ENCODE measurements around the gene UNC5A.

DNA sequence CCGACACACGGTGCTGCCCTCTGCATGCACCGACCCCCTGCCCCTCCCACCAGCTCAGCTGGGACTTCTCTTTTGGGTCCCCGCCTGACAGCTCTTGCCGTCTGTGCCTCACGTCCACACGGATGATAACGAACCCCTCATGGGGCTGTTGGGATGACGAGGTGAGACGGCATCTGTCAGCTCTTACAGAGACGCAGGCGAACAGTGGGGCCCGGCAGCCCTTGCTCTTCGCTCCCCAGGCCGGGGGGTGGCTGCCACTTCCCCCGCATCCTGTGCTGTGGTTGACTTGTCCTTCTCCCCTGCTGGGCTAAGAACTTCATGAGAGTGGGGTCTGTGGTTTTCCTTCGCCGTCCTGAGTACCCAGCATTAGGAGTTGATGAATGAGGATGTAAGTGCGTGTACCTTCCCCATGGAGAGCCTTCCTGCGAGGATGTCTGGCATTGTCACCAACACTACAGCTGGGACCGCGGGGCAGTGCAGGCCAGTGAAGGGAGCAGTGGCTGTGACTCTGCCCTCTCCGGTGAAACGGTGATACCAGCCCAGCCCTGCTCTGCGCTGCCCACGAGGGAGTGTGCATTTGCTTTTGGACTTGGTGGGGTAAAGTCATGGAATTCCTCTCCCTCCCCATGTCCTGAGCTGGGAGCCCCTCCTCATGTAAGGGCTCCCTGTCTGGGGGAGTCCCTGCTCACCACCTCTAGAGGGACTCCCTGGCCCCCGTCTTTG lies 65.6 kb downstream of the UNC5A start:
- TF ChIP-seq, protein P1, sequence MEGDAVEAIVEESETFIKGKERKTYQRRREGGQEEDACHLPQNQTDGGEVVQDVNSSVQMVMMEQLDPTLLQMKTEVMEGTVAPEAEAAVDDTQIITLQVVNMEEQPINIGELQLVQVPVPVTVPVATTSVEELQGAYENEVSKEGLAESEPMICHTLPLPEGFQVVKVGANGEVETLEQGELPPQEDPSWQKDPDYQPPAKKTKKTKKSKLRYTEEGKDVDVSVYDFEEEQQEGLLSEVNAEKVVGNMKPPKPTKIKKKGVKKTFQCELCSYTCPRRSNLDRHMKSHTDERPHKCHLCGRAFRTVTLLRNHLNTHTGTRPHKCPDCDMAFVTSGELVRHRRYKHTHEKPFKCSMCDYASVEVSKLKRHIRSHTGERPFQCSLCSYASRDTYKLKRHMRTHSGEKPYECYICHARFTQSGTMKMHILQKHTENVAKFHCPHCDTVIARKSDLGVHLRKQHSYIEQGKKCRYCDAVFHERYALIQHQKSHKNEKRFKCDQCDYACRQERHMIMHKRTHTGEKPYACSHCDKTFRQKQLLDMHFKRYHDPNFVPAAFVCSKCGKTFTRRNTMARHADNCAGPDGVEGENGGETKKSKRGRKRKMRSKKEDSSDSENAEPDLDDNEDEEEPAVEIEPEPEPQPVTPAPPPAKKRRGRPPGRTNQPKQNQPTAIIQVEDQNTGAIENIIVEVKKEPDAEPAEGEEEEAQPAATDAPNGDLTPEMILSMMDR (IDR thresholded peaks at IDR 0.05; ENCODE audit: insufficient read depth, low read length): no peak
- TF ChIP-seq, protein P2, sequence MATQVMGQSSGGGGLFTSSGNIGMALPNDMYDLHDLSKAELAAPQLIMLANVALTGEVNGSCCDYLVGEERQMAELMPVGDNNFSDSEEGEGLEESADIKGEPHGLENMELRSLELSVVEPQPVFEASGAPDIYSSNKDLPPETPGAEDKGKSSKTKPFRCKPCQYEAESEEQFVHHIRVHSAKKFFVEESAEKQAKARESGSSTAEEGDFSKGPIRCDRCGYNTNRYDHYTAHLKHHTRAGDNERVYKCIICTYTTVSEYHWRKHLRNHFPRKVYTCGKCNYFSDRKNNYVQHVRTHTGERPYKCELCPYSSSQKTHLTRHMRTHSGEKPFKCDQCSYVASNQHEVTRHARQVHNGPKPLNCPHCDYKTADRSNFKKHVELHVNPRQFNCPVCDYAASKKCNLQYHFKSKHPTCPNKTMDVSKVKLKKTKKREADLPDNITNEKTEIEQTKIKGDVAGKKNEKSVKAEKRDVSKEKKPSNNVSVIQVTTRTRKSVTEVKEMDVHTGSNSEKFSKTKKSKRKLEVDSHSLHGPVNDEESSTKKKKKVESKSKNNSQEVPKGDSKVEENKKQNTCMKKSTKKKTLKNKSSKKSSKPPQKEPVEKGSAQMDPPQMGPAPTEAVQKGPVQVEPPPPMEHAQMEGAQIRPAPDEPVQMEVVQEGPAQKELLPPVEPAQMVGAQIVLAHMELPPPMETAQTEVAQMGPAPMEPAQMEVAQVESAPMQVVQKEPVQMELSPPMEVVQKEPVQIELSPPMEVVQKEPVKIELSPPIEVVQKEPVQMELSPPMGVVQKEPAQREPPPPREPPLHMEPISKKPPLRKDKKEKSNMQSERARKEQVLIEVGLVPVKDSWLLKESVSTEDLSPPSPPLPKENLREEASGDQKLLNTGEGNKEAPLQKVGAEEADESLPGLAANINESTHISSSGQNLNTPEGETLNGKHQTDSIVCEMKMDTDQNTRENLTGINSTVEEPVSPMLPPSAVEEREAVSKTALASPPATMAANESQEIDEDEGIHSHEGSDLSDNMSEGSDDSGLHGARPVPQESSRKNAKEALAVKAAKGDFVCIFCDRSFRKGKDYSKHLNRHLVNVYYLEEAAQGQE (IDR thresholded peaks at IDR 0.05; ENCODE audit: insufficient replicate concordance, low read depth): no peak
- TF ChIP-seq POLR2AphosphoS5 (IDR thresholded peaks at IDR 0.05; ENCODE audit: low read depth): no peak
